Urothelium cell line (cell line): ENCODE data around the gene COA1.
"Not testable (repeated sequence)": the region's sequence is repeated elsewhere in the genome, so short reads cannot be mapped to it uniquely, and the experiment has no call there.

Source experiments
- DNase-seq: peaks from one replicate; pipeline ENCODE4 v3.0.0; 2011; ENCODE audit warnings: low spot score, mixed read lengths
- FAIRE-seq: peaks from 2 replicates; lab custom pipeline; 2011; peaks lifted over from hg19 to GRCh38; lab: Jason Lieb, UNC

Gene COA1

DNA sequence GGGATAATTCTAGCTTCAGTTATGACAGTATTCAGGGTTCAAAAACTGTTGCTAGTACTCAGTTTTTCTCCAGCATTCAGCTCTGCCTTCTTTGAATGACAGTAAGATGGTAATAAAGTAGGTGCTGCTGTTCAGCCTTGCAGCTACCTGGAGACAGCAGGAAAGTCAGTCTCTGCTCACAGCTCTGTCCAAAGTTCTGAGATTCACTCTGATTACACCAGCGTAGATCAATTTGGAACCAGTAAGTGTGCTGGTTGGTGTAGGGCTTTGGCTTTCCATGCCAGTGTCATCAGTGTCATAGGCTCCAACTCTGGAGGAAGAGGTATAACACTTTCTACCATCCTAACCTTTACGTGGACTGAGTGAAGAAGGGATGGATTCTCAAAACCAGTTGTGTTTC is 120.2 kb downstream of the COA1 start:
- DNase-seq, result no peak
- FAIRE-seq, result peak; percentile 40

DNA sequence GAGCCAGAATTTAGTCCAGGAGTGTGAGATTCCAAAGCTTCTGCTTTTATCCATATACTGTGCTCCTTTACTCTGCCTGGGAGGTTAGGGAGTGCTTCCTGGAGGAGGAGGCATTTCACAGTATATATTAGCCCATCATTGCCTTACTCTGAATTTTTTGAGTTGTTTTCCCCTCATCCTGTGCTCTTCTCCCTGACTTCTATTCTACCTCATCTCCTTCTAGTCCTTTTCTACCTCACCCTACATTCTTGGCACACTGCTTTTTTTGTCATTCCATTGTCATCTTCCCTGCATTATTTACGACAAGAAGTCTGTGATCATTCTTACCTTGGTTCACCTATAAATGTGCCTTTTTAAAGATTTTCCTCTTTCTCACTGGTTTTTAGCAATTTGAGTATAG is 125.1 kb downstream of the COA1 start:
- DNase-seq (no peak), FAIRE-seq (no peak)

DNA sequence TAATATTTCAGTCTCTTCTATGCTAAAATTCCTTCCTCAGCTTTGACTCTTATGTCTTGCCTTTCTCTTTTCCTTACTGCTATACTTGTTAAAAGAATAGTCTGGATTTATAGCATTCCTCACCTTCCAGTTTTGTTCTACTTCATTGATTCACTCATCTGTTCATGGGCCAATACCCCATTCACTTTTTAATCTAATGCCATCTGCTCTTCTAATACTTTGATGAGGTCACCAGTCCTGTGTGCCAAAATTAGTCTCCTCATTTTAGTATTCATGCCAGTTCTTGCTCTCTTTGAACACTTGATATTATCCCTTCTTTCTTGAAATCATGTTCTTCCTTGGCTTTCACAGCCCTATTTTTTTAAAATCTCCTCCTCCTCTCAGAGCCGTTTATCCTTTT is 127.1 kb downstream of the COA1 start:
- FAIRE-seq, result no peak
- no peak for DNase-seq

DNA sequence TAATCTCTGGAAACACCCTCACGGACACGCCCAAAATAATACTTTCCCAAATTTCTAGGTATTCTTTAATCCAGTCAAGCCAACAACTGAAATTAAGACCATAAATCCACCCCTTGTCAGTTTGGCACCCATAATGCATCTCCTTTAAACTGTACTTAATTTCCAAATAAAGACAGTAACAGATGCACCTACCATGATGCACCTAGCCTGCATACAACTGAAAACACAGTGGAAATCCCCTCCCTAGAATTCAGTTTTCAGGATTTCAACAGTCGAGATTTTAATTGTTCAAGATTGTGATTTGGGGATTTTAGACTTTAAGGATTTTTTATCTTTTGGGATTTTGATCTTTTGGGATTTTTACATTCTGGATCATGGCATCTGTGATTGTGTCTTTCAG is 129.3 kb downstream of the COA1 start:
- DNase-seq, result no peak
- FAIRE-seq, result no peak

DNA sequence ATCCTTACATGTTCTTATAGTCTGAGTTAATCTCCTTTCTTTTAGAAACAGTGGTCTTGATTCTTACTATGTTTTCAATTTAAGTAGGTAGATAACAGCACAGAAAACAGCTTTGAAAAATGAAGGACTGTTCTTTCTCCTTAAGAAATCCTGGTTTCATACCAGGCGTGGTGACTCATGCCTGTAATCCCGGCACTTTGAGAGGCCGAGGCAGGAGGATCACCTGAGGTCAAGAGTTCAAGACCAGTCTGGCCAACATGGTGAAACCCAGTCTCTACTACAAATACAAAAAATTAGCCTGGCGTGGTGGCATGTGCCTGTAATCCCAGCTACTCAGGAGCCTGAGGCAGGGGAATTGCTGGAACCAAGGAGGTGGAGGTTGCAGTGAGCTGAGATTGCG is 132.9 kb downstream of the COA1 start:
- not testable (repeated sequence) for DNase-seq, FAIRE-seq

DNA sequence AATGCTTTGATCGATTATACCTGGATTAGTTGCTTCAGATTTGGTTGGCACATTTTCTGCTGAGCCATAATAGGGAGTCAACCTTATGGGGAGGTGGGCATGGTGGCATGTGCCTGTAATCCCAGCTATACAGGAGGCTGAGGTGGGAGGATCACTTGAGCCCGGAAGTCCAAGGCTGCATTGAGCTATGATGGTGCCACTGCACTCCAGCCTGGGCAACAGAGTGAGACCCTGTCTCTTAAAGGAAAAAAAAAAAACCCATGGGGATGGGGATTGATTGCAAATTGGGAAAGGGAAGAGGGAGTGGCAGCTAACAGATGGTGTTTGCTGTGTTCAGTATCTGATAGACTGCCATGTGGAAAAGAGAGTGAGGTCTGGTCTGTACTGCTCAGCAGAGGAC is 135.3 kb downstream of the COA1 start:
- DNase-seq, result no peak
- no peak for FAIRE-seq

DNA sequence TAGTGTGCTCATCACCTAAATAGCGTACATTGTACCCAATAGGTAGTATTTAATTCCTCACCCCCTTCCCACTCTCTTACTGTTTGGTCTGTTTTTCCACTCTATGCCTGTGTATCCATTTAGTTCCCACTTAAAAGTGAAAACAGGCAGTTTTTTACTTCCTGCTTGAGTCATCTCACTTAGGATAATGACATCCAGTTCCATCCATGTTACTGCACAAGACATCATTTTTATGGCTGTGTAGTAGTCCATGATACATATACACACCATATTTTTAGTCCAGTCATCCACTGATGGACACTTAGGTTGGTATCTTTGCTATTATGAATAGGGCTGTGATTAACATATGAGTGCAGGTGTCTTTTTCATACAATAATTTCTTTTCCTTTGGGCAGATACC is 136.3 kb downstream of the COA1 start:
- FAIRE-seq, result peak; percentile 62
- DNase-seq, result no peak

DNA sequence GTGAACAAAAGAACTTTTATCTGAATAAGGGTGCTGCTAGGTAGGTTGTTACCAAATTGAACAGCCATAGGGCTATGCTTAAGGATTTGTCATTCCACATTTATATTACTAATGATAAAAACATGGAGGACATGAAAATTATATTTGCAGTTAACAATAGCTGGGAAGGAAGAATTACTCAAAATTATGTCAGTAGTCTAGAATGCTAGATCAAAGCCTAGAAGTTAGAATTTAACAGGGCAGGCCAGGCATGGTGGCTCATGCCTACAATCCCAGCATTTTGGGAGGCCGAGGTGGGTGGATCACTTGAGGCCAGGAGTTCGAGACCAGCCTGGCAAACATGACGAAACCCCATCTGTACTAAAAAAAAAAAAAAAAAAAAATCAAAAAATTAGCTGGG is 137.0 kb downstream of the COA1 start:
- DNase-seq (no peak), FAIRE-seq (no peak)

DNA sequence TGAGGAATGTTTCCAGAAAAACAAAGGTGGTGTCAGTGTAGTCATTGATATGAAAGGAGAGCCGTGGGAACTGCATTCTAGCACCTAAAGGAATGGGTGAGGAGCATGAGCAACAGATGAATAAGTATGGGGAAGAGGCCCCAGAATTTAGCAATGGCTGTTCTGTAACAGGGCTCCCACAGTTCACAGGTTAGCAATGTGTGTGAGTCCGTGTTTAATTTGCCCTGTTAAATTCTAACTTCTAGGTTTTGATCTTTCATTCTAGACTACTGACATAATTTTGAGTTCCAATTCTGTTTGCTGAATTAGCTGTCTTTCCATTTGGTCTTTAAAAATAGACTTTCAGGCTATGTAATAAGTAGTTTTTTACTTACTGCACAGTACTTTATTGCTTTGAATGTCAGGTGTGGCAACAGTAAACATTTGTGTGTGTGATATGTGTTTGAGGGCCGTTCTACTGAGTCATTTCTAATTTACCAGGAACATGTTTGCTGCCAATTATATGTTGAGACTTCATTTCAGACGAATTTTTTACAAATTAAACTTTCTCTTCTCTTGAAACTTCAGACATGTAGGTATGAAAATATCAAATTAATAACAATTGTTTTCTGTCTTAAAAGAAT is 137.7 kb downstream of the COA1 start:
- DNase-seq (no peak), FAIRE-seq (no peak)

DNA sequence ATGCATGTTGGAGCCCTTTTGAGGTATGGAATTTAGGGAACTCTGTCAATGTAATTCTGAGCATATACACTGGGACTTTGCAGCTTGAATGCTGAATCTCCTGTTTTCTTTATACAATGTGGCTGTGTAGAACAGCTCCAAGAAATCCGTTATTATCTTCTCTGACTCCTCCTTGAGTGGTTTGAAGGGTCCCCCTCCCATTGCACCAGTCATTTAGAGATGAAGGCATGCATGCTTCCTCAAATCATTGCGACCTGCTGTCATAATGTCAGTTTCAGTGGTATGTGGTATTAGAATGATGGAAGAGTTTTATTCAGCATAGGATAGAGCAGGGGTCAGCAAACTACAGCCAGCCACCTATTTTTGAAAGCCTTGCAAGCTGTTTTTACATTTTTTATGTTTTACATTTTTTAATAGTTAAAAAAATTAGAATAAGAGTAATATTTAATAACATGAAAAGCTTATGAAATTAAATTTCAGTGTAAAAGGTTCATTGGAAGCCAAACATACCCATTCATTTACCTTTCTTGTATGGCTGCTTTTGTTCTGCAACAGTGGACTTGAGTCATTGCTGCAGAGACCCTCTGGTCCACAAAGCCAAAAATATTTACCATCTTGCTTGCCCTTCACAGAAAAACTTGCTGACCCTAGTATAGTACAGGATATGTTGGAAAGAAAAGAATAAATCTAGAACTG is 138.3 kb downstream of the COA1 start:
- DNase-seq, result no peak
- FAIRE-seq, result no peak

DNA sequence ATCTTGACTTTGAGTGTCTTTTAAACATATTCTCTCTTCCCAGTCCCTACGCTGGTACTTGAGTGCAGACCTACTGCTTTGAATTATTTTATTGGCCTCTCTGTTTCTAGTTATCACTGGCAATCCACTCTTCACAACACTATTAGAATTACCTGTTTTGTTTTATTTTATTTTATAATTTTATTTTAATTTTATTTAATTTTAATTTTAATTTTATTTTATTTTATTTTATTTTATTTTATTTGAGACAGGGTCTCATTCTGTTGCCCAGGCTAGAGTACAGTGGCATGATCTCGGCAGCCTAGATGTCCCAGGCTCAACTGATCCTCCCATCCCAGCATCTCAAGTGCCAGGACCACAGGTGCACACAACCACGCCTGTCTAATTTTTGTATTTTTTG is 139.6 kb downstream of the COA1 start:
- FAIRE-seq (no peak), DNase-seq (no peak)
